ENCODE results near the gene MLPH.

DNA sequence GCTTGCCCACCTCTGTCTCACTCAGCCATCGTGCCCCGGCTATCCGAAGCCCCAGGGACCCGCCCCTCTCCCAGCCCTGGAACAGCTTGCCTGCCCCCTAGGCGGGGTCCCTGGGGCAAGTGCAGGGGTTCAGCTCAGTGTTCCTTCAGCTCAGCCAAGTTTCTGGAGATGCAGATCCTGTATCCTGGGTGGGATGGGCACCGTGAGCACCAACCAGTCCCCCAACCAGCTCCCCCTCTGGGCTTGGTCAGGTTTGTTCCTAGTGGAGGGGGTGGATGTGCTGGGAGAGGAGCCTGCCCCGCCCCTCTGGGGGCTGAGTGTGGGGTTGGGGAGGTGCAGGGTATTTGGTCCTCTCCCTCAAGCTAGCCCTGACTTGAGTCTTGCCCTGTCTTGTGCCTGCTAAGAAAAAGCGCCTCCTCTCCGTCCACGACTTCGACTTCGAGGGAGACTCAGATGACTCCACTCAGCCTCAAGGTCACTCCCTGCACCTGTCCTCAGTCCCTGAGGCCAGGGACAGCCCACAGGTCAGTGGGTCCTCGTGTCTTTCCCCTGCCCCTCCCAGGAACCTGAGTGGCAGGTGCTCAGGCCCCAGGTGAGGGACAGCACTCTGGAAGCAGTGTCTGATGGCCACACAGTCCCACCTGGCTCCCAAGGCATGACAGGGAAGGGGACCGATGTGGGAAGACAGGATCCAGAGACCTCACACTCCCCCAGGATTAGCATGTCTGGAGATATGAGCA, 32.6 kb downstream of the MLPH start:
- TF ChIP-seq, protein P1, sequence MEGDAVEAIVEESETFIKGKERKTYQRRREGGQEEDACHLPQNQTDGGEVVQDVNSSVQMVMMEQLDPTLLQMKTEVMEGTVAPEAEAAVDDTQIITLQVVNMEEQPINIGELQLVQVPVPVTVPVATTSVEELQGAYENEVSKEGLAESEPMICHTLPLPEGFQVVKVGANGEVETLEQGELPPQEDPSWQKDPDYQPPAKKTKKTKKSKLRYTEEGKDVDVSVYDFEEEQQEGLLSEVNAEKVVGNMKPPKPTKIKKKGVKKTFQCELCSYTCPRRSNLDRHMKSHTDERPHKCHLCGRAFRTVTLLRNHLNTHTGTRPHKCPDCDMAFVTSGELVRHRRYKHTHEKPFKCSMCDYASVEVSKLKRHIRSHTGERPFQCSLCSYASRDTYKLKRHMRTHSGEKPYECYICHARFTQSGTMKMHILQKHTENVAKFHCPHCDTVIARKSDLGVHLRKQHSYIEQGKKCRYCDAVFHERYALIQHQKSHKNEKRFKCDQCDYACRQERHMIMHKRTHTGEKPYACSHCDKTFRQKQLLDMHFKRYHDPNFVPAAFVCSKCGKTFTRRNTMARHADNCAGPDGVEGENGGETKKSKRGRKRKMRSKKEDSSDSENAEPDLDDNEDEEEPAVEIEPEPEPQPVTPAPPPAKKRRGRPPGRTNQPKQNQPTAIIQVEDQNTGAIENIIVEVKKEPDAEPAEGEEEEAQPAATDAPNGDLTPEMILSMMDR (IDR thresholded peaks at IDR 0.05; ENCODE audit: insufficient read depth, low read length), result no peak
- TF ChIP-seq, protein P2, sequence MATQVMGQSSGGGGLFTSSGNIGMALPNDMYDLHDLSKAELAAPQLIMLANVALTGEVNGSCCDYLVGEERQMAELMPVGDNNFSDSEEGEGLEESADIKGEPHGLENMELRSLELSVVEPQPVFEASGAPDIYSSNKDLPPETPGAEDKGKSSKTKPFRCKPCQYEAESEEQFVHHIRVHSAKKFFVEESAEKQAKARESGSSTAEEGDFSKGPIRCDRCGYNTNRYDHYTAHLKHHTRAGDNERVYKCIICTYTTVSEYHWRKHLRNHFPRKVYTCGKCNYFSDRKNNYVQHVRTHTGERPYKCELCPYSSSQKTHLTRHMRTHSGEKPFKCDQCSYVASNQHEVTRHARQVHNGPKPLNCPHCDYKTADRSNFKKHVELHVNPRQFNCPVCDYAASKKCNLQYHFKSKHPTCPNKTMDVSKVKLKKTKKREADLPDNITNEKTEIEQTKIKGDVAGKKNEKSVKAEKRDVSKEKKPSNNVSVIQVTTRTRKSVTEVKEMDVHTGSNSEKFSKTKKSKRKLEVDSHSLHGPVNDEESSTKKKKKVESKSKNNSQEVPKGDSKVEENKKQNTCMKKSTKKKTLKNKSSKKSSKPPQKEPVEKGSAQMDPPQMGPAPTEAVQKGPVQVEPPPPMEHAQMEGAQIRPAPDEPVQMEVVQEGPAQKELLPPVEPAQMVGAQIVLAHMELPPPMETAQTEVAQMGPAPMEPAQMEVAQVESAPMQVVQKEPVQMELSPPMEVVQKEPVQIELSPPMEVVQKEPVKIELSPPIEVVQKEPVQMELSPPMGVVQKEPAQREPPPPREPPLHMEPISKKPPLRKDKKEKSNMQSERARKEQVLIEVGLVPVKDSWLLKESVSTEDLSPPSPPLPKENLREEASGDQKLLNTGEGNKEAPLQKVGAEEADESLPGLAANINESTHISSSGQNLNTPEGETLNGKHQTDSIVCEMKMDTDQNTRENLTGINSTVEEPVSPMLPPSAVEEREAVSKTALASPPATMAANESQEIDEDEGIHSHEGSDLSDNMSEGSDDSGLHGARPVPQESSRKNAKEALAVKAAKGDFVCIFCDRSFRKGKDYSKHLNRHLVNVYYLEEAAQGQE (IDR thresholded peaks at IDR 0.05; ENCODE audit: insufficient replicate concordance, low read depth), result no peak
- no peak for TF ChIP-seq POLR2AphosphoS5 (IDR thresholded peaks at IDR 0.05; ENCODE audit: low read depth)

All from HL-60 (cell line).